HL-60 (cell line): ENCODE results near the gene RYR2.

Experiments
- GABPA ChIP-seq: IDR thresholded peaks from 2 replicates; pipeline ENCODE4 v1.6.1; 2012; ENCODE audit warnings: low read depth
- POLR2AphosphoS5 ChIP-seq: IDR thresholded peaks from 2 replicates; pipeline ENCODE4 v1.6.1; 2012; ENCODE audit warnings: low read depth
- REST ChIP-seq: IDR thresholded peaks from 2 replicates; pipeline ENCODE4 v1.6.1; 2012; ENCODE audit warnings: low read depth; ENCODE audit not compliant: insufficient replicate concordance
- SPI1 ChIP-seq: IDR thresholded peaks from 2 replicates; pipeline ENCODE4 v1.6.1; 2012; ENCODE audit warnings: low read depth, mild to moderate bottlenecking, borderline replicate concordance
- TF ChIP-seq, protein P1 (sequence below): IDR thresholded peaks from one replicate; pipeline ENCODE4 v1.5.1; 2011; ENCODE audit warnings: low read length, control low read depth, inconsistent platforms; ENCODE audit not compliant: insufficient read depth

DNA sequence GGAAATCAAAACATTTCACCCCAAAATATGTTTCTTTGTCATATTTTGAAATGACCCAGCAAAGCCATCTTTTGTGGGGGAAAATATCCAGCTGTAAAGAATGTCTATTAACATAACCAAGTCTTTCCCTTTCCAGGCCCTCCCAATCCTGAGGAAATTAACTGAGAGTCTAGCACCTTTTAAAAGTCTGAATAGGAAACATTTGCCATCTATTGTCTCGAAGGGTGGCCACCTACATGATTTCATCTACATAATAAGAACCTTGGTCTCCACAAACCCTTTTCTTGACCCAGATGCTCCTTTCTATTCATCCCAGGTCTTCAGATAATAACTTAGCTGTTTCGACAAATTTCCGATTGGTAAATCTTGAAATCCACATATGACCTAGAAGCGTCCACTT is 32.4 kb upstream of the RYR2 start:
- TF ChIP-seq, protein P1, sequence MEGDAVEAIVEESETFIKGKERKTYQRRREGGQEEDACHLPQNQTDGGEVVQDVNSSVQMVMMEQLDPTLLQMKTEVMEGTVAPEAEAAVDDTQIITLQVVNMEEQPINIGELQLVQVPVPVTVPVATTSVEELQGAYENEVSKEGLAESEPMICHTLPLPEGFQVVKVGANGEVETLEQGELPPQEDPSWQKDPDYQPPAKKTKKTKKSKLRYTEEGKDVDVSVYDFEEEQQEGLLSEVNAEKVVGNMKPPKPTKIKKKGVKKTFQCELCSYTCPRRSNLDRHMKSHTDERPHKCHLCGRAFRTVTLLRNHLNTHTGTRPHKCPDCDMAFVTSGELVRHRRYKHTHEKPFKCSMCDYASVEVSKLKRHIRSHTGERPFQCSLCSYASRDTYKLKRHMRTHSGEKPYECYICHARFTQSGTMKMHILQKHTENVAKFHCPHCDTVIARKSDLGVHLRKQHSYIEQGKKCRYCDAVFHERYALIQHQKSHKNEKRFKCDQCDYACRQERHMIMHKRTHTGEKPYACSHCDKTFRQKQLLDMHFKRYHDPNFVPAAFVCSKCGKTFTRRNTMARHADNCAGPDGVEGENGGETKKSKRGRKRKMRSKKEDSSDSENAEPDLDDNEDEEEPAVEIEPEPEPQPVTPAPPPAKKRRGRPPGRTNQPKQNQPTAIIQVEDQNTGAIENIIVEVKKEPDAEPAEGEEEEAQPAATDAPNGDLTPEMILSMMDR, result no peak
- TF ChIP-seq GABPA, result no peak
- TF ChIP-seq POLR2AphosphoS5, result no peak
- TF ChIP-seq REST, result no peak
- no peak for TF ChIP-seq SPI1
